ENCODE measurements around the gene RMI2.

RMI2 gene

DNA sequence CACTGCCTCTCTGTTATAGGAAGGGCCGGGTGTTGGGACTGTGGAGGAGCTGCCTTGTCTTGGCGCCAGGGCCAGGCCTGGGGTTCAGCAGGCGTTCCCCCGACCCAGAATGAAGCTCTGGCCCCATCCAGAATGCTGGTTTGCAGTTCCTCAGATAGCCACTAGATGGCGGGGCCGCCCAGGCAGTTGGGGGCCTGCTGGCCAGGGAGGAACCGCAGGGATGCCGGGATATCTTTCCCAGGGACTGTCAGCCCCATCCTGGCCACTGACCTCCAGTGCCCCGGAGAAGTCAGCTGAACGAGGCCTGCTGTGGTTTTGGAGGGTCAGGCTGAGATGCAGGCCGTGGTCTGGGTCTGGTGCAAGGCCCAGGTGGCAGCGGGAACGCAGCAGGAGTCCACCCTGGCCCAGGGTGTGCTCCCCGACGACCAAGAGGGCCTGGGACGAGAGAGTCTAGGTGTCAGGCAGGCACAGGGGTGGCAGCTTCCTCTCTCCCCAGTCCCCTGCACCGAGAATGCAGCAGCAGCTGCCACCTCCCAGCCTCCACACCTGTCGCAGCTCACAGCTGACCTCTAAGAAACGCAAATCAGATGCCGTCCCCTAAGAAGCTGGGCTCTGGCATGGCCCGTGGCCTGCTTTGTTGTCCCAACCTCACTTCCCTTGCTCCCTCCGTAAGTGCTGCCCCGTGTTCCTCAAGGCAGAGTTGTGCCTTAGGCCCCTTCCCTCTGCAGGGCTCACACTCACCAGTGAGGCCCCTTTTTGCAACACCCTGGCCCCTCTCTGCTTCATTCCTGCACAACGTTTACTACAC, 51.2 kb downstream of the RMI2 start (continued):
- no peak for TF ChIP-seq ZBTB20 (tag by site-specific recombination; IDR thresholded peaks at IDR 0.05)
- TF ChIP-seq ZSCAN30 (tag by site-specific recombination; IDR thresholded peaks at IDR 0.05): 0 out of 2 replicates have a peak, but pooled peaks have one; percentile 60
- TF ChIP-seq ZNF302 (tag by site-specific recombination; IDR thresholded peaks at IDR 0.05; ENCODE audit: low read depth): no peak
- no peak for TF ChIP-seq RBAK (tag by site-specific recombination; IDR thresholded peaks at IDR 0.05)
- TF ChIP-seq, protein P1, sequence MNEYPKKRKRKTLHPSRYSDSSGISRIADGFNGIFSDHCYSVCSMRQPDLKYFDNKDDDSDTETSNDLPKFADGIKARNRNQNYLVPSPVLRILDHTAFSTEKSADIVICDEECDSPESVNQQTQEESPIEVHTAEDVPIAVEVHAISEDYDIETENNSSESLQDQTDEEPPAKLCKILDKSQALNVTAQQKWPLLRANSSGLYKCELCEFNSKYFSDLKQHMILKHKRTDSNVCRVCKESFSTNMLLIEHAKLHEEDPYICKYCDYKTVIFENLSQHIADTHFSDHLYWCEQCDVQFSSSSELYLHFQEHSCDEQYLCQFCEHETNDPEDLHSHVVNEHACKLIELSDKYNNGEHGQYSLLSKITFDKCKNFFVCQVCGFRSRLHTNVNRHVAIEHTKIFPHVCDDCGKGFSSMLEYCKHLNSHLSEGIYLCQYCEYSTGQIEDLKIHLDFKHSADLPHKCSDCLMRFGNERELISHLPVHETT (tag by site-specific recombination; IDR thresholded peaks at IDR 0.05): no peak
- TF ChIP-seq, protein P2, sequence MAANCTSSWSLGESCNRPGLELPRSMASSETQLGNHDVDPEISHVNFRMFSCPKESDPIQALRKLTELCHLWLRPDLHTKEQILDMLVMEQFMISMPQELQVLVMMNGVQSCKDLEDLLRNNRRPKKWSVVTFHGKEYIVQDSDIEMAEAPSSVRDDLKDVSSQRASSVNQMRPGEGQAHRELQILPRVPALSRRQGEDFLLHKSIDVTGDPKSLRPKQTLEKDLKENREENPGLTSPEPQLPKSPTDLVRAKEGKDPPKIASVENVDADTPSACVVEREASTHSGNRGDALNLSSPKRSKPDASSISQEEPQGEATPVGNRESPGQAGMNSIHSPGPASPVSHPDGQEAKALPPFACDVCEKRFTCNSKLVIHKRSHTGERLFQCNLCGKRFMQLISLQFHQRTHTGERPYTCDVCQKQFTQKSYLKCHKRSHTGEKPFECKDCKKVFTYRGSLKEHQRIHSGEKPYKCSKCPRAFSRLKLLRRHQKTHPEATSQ (tag by site-specific recombination; IDR thresholded peaks at IDR 0.05): no peak
- TF ChIP-seq KLF10 (tag by site-specific recombination; IDR thresholded peaks at IDR 0.05): no peak
- no peak for TF ChIP-seq ZFP3 (tag by site-specific recombination; IDR thresholded peaks at IDR 0.05; ENCODE audit: low read depth)
- no peak for TF ChIP-seq ZNF274 (IDR thresholded peaks at IDR 0.05; ENCODE audit: low read length)
- TF ChIP-seq ZNF274 (tag by site-specific recombination; IDR thresholded peaks at IDR 0.05; ENCODE audit: borderline replicate concordance): no peak
- TF ChIP-seq ZNF654 (tag by site-specific recombination; IDR thresholded peaks at IDR 0.05; ENCODE audit: low read depth): peak; percentile 88
- TF ChIP-seq, protein P3, sequence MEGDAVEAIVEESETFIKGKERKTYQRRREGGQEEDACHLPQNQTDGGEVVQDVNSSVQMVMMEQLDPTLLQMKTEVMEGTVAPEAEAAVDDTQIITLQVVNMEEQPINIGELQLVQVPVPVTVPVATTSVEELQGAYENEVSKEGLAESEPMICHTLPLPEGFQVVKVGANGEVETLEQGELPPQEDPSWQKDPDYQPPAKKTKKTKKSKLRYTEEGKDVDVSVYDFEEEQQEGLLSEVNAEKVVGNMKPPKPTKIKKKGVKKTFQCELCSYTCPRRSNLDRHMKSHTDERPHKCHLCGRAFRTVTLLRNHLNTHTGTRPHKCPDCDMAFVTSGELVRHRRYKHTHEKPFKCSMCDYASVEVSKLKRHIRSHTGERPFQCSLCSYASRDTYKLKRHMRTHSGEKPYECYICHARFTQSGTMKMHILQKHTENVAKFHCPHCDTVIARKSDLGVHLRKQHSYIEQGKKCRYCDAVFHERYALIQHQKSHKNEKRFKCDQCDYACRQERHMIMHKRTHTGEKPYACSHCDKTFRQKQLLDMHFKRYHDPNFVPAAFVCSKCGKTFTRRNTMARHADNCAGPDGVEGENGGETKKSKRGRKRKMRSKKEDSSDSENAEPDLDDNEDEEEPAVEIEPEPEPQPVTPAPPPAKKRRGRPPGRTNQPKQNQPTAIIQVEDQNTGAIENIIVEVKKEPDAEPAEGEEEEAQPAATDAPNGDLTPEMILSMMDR (tag by site-specific recombination; IDR thresholded peaks at IDR 0.05): peak; percentile 93
- TF ChIP-seq, protein P4, sequence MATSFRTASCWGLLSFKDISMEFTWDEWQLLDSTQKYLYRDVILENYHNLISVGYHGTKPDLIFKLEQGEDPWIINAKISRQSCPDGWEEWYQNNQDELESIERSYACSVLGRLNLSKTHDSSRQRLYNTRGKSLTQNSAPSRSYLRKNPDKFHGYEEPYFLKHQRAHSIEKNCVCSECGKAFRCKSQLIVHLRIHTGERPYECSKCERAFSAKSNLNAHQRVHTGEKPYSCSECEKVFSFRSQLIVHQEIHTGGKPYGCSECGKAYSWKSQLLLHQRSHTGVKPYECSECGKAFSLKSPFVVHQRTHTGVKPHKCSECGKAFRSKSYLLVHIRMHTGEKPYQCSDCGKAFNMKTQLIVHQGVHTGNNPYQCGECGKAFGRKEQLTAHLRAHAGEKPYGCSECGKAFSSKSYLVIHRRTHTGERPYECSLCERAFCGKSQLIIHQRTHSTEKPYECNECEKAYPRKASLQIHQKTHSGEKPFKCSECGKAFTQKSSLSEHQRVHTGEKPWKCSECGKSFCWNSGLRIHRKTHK (tag by site-specific recombination; IDR thresholded peaks at IDR 0.05): no peak
- TF ChIP-seq ZNF174 (tag by site-specific recombination; IDR thresholded peaks at IDR 0.05): no peak
- TF ChIP-seq ZNF426 (tag by site-specific recombination; IDR thresholded peaks at IDR 0.05): no peak
- TF ChIP-seq ZNF324 (tag by site-specific recombination; IDR thresholded peaks at IDR 0.05): no peak
- TF ChIP-seq HOXA7 (CRISPR knock-in tag; IDR thresholded peaks at IDR 0.05; ENCODE audit: borderline replicate concordance): no peak
- no peak for TF ChIP-seq ZNF433 (tag by site-specific recombination; IDR thresholded peaks at IDR 0.05; ENCODE audit: low read depth)
- no peak for TF ChIP-seq GLI2 (tag by site-specific recombination; IDR thresholded peaks at IDR 0.05; ENCODE audit: borderline replicate concordance, low read depth)
- no peak for TF ChIP-seq ZNF416 (tag by site-specific recombination; IDR thresholded peaks at IDR 0.05)
- no peak for TF ChIP-seq ZNF660 (tag by site-specific recombination; IDR thresholded peaks at IDR 0.05)
- TF ChIP-seq ZNF2 (tag by site-specific recombination; IDR thresholded peaks at IDR 0.05): peak; percentile 83; the same call in 1 of the 2 replicates
- TF ChIP-seq ZNF596 (tag by site-specific recombination; IDR thresholded peaks at IDR 0.05): no peak
- TF ChIP-seq SCRT1 (tag by site-specific recombination; IDR thresholded peaks at IDR 0.05; ENCODE audit: borderline replicate concordance): peak; percentile 89
- TF ChIP-seq SCRT2 (tag by site-specific recombination; IDR thresholded peaks at IDR 0.05): peak; percentile 93
- TF ChIP-seq, protein P5, sequence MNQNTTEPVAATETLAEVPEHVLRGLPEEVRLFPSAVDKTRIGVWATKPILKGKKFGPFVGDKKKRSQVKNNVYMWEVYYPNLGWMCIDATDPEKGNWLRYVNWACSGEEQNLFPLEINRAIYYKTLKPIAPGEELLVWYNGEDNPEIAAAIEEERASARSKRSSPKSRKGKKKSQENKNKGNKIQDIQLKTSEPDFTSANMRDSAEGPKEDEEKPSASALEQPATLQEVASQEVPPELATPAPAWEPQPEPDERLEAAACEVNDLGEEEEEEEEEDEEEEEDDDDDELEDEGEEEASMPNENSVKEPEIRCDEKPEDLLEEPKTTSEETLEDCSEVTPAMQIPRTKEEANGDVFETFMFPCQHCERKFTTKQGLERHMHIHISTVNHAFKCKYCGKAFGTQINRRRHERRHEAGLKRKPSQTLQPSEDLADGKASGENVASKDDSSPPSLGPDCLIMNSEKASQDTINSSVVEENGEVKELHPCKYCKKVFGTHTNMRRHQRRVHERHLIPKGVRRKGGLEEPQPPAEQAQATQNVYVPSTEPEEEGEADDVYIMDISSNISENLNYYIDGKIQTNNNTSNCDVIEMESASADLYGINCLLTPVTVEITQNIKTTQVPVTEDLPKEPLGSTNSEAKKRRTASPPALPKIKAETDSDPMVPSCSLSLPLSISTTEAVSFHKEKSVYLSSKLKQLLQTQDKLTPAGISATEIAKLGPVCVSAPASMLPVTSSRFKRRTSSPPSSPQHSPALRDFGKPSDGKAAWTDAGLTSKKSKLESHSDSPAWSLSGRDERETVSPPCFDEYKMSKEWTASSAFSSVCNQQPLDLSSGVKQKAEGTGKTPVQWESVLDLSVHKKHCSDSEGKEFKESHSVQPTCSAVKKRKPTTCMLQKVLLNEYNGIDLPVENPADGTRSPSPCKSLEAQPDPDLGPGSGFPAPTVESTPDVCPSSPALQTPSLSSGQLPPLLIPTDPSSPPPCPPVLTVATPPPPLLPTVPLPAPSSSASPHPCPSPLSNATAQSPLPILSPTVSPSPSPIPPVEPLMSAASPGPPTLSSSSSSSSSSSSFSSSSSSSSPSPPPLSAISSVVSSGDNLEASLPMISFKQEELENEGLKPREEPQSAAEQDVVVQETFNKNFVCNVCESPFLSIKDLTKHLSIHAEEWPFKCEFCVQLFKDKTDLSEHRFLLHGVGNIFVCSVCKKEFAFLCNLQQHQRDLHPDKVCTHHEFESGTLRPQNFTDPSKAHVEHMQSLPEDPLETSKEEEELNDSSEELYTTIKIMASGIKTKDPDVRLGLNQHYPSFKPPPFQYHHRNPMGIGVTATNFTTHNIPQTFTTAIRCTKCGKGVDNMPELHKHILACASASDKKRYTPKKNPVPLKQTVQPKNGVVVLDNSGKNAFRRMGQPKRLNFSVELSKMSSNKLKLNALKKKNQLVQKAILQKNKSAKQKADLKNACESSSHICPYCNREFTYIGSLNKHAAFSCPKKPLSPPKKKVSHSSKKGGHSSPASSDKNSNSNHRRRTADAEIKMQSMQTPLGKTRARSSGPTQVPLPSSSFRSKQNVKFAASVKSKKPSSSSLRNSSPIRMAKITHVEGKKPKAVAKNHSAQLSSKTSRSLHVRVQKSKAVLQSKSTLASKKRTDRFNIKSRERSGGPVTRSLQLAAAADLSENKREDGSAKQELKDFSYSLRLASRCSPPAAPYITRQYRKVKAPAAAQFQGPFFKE (tag by site-specific recombination; IDR thresholded peaks at IDR 0.05; ENCODE audit: borderline replicate concordance): 0 out of 2 replicates have a peak, but pooled peaks have one; percentile 51
- peak; percentile 38; the same call in 1 of the 2 replicates for TF ChIP-seq ZBTB17 (tag by site-specific recombination; IDR thresholded peaks at IDR 0.05)
